Measurements from ENCODE around the gene MORN1. TPM values are rescaled to one million over a fixed set of nuclear protein-coding genes. Genes with fewer than 3 reads are reported as not detected.

Gene MORN1
- total RNA-seq, 2 experiments from 2014 or later: 8.0 to 8.5 TPM

GRCh38 chr1:2377751-2378440 is 13.5 kb downstream of the MORN1 start:
- ATAC-seq (no peak), DNase-seq (no peak)
- Mint-ChIP-seq H3K36me3 (no peaks in the 10 kb centered on the region), H3K27me3 (no peaks in the 10 kb centered on the region), H3K27ac (no peak overlapping the region), H3K9me3 (ENCODE audit: low read depth) (no peaks in the 10 kb centered on the region), H3K4me1 (peaks cover 2% of the 10 kb centered on the region), H3K4me3 (no peak overlapping the region)
- CTCF ChIA-PET: interaction anchor here (1.0 to 7.1 kb wide), 4 partner anchors 63 to 204 kb away, joined by 4 to 217 read pairs (median 6); partner anchors contain the start of gene FAAP20

GRCh38 chr1:2376931-2377672 is 14.3 kb downstream of the MORN1 start:
- DNase-seq: no peak
- CTCF ChIA-PET: interaction anchor here (1.0 to 1.3 kb wide), 2 partner anchors 182 kb away, joined by 5 to 7 read pairs; partner anchors contain the start of gene FAAP20
- no peak overlapping the region for H3K27ac Mint-ChIP-seq

GRCh38 chr1:2376261-2376741 is 15.1 kb downstream of the MORN1 start:
- no peak overlapping the region for H3K4me3 Mint-ChIP-seq
- H3K27me3 Mint-ChIP-seq: no peaks in the 10 kb centered on the region
- DNase-seq (no peak), ATAC-seq (no peak)
- no peaks in the 10 kb centered on the region for H3K4me1 Mint-ChIP-seq
- H3K36me3 Mint-ChIP-seq: no peaks in the 10 kb centered on the region
- no peaks in the 10 kb centered on the region for H3K9me3 Mint-ChIP-seq (ENCODE audit: low read depth)
- CTCF ChIA-PET: interaction anchor here (1.3 kb wide), 1 partner anchor 181 kb away, joined by 7 read pairs; the partner anchor contains the start of gene FAAP20
- no peak overlapping the region for H3K27ac Mint-ChIP-seq

More at GRCh38 chr1:2376931-2377672, 14.3 kb downstream of the MORN1 start:
- no peak for ATAC-seq
- Mint-ChIP-seq H3K36me3 (no peaks in the 10 kb centered on the region), H3K4me3 (no peak overlapping the region), H3K4me1 (peaks cover 2% of the 10 kb centered on the region), H3K9me3 (ENCODE audit: low read depth) (no peaks in the 10 kb centered on the region), H3K27me3 (no peaks in the 10 kb centered on the region)

GRCh38 chr1:2375923-2376260 is 15.5 kb downstream of the MORN1 start:
- H3K36me3 Mint-ChIP-seq: no peaks in the 10 kb centered on the region
- H3K4me3 Mint-ChIP-seq: no peak overlapping the region
- no peaks in the 10 kb centered on the region for H3K9me3 Mint-ChIP-seq (ENCODE audit: low read depth)
- H3K27me3 Mint-ChIP-seq: no peaks in the 10 kb centered on the region
- H3K4me1 Mint-ChIP-seq: no peaks in the 10 kb centered on the region
- ATAC-seq: no peak
- CTCF ChIA-PET: interaction anchor here (1.3 kb wide), 1 partner anchor 181 kb away, joined by 7 read pairs; the partner anchor contains the start of gene FAAP20
- H3K27ac Mint-ChIP-seq: no peak overlapping the region
- no peak for DNase-seq

GRCh38 chr1:2375246-2375922 is 16.0 kb downstream of the MORN1 start:
- H3K27me3 Mint-ChIP-seq: no peaks in the 10 kb centered on the region

GRCh38 chr1:2374252-2375155 is 16.9 kb downstream of the MORN1 start:
- DNase-seq: no peak
- H3K27me3 Mint-ChIP-seq: no peaks in the 10 kb centered on the region
- no peak overlapping the region for H3K27ac Mint-ChIP-seq
- CTCF ChIA-PET: no interaction called here
- no peak for ATAC-seq
- no peaks in the 10 kb centered on the region for H3K36me3 Mint-ChIP-seq
- no peaks in the 10 kb centered on the region for H3K9me3 Mint-ChIP-seq (ENCODE audit: low read depth)
- H3K4me1 Mint-ChIP-seq: no peaks in the 10 kb centered on the region
- no peak overlapping the region for H3K4me3 Mint-ChIP-seq

More at GRCh38 chr1:2375246-2375922, 16.0 kb downstream of the MORN1 start:
- CTCF ChIA-PET: interaction anchor here (1.3 kb wide), 1 partner anchor 180 kb away, joined by 7 read pairs; the partner anchor contains the start of gene FAAP20
- no peak overlapping the region for H3K27ac Mint-ChIP-seq
- H3K4me1 Mint-ChIP-seq: no peaks in the 10 kb centered on the region
- H3K9me3 Mint-ChIP-seq (ENCODE audit: low read depth): no peaks in the 10 kb centered on the region
- ATAC-seq (no peak), DNase-seq (no peak)
- H3K4me3 Mint-ChIP-seq: no peak overlapping the region
- H3K36me3 Mint-ChIP-seq: no peaks in the 10 kb centered on the region

GRCh38 chr1:2373551-2374251 is 17.7 kb downstream of the MORN1 start:
- Mint-ChIP-seq H3K4me3 (no peak overlapping the region), H3K36me3 (no peaks in the 10 kb centered on the region), H3K4me1 (no peaks in the 10 kb centered on the region), H3K9me3 (ENCODE audit: low read depth) (no peaks in the 10 kb centered on the region), H3K27me3 (no peaks in the 10 kb centered on the region), H3K27ac (no peak overlapping the region)
- DNase-seq (no peak), ATAC-seq (no peak)
- CTCF ChIA-PET: no interaction called here

- Mint-ChIP-seq H3K4me3 (no peak overlapping the region), H3K36me3 (no peaks in the 10 kb centered on the region), H3K27ac (no peak overlapping the region), H3K9me3 (ENCODE audit: low read depth) (no peaks in the 10 kb centered on the region), H3K27me3 (no peaks in the 10 kb centered on the region), H3K4me1 (no peaks in the 10 kb centered on the region)
- DNase-seq (no peak), ATAC-seq (no peak)
- CTCF ChIA-PET: no interaction called here
These were observed 18.5 kb downstream of the MORN1 start for GRCh38 chr1:2372551-2373490.

GRCh38 chr1:2368053-2368744 is 23.2 kb downstream of the MORN1 start:
- DNase-seq (no peak), ATAC-seq (no peak)
- Mint-ChIP-seq H3K27me3 (no peaks in the 10 kb centered on the region), H3K36me3 (no peaks in the 10 kb centered on the region), H3K4me3 (no peak overlapping the region), H3K9me3 (ENCODE audit: low read depth) (no peaks in the 10 kb centered on the region), H3K4me1 (no peaks in the 10 kb centered on the region), H3K27ac (no peak overlapping the region)
- CTCF ChIA-PET: interaction anchor here (0.9 kb wide), 1 partner anchor 14 kb away, joined by 3 read pairs; no protein-coding TSS in a partner anchor

- H3K9me3 Mint-ChIP-seq (ENCODE audit: low read depth): no peaks in the 10 kb centered on the region
- no peaks in the 10 kb centered on the region for H3K4me1 Mint-ChIP-seq
- DNase-seq: no peak
- ATAC-seq: no peak
- no peak overlapping the region for H3K27ac Mint-ChIP-seq
- CTCF ChIA-PET: interaction anchor here (1.2 kb wide), 1 partner anchor 17 kb away, joined by 5 read pairs; no protein-coding TSS in a partner anchor
- no peaks in the 10 kb centered on the region for H3K27me3 Mint-ChIP-seq
- H3K4me3 Mint-ChIP-seq: no peak overlapping the region
- no peaks in the 10 kb centered on the region for H3K36me3 Mint-ChIP-seq
These were observed 27.4 kb downstream of the MORN1 start for GRCh38 chr1:2363847-2364513.

All from activated CD8-positive, alpha-beta memory T cell treated with anti-CD3 and anti-CD28 coated beads, Interleukin-2, amount 10 ng/mL, durations not matched to agents 7 days and 5 days (primary cell).